Measurements from ENCODE around the gene VSX2. TPM values are rescaled to one million over a fixed set of nuclear protein-coding genes. Genes with fewer than 3 reads are reported as not detected.

Gene VSX2
- total RNA-seq, 1 donor from 2014 or later, result not detected

GRCh38 chr14:74198441-74199234 is 40.6 kb upstream of the VSX2 start:
- H3K4me1 Mint-ChIP-seq (ENCODE audit: low read depth), result peaks cover 7% of the 10 kb centered on the region
- no peak for TF ChIP-seq CTCF (IDR thresholded peaks at IDR 0.05; ENCODE audit: unreplicated experiment)
- H3K27ac Mint-ChIP-seq, result no peak overlapping the region
- H3K9me3 Mint-ChIP-seq (ENCODE audit: low read depth), result no peaks in the 10 kb centered on the region
- H3K36me3 Mint-ChIP-seq (ENCODE audit: insufficient read depth), result peaks cover 7% of the 10 kb centered on the region
- H3K27me3 Mint-ChIP-seq, result no peaks in the 10 kb centered on the region
- DNase-seq (ENCODE audit: low spot score, unreplicated experiment), result no peak
- no peak overlapping the region for H3K4me3 Mint-ChIP-seq (ENCODE audit: low read depth)

- no peak for TF ChIP-seq CTCF (IDR thresholded peaks at IDR 0.05; ENCODE audit: unreplicated experiment)
- Mint-ChIP-seq H3K4me1 (ENCODE audit: low read depth) (no peaks in the 10 kb centered on the region), H3K27ac (no peak overlapping the region), H3K4me3 (ENCODE audit: low read depth) (no peak overlapping the region), H3K36me3 (ENCODE audit: insufficient read depth) (peaks cover 7% of the 10 kb centered on the region), H3K9me3 (ENCODE audit: low read depth) (no peaks in the 10 kb centered on the region), H3K27me3 (no peaks in the 10 kb centered on the region)
- DNase-seq (ENCODE audit: low spot score, unreplicated experiment), result no peak
Observed at GRCh38 chr14:74202113-74202512, 37.1 kb upstream of the VSX2 start.

- no peak overlapping the region for H3K4me3 Mint-ChIP-seq (ENCODE audit: low read depth)
- no peak overlapping the region for H3K27ac Mint-ChIP-seq
- TF ChIP-seq CTCF (IDR thresholded peaks at IDR 0.05; ENCODE audit: unreplicated experiment), result no peak
Observed at GRCh38 chr14:74203639-74204038, 35.6 kb upstream of the VSX2 start.

GRCh38 chr14:74204491-74204890 is 34.8 kb upstream of the VSX2 start:
- no peak overlapping the region for H3K27ac Mint-ChIP-seq
- H3K27me3 Mint-ChIP-seq, result peaks cover 5% of the 10 kb centered on the region
- no peaks in the 10 kb centered on the region for H3K9me3 Mint-ChIP-seq (ENCODE audit: low read depth)
- H3K4me1 Mint-ChIP-seq (ENCODE audit: low read depth), result peaks cover 7% of the 10 kb centered on the region
- H3K36me3 Mint-ChIP-seq (ENCODE audit: insufficient read depth), result peaks cover 6% of the 10 kb centered on the region
- no peak for DNase-seq (ENCODE audit: low spot score, unreplicated experiment)
- no peak for TF ChIP-seq CTCF (IDR thresholded peaks at IDR 0.05; ENCODE audit: unreplicated experiment)
- no peak overlapping the region for H3K4me3 Mint-ChIP-seq (ENCODE audit: low read depth)

More at GRCh38 chr14:74203639-74204038, 35.6 kb upstream of the VSX2 start:
- Mint-ChIP-seq H3K9me3 (ENCODE audit: low read depth) (no peaks in the 10 kb centered on the region), H3K36me3 (ENCODE audit: insufficient read depth) (peaks cover 7% of the 10 kb centered on the region), H3K4me1 (ENCODE audit: low read depth) (peaks cover 3% of the 10 kb centered on the region), H3K27me3 (peaks cover 2% of the 10 kb centered on the region)
- DNase-seq (ENCODE audit: low spot score, unreplicated experiment), result no peak

GRCh38 chr14:74205882-74206281 is 33.4 kb upstream of the VSX2 start:
- H3K4me3 Mint-ChIP-seq (ENCODE audit: low read depth), result no peak overlapping the region
- no peak overlapping the region for H3K27ac Mint-ChIP-seq
- peaks cover 3% of the 10 kb centered on the region for H3K36me3 Mint-ChIP-seq (ENCODE audit: insufficient read depth)
- peaks cover 7% of the 10 kb centered on the region for H3K4me1 Mint-ChIP-seq (ENCODE audit: low read depth)
- peaks cover 5% of the 10 kb centered on the region for H3K27me3 Mint-ChIP-seq
- H3K9me3 Mint-ChIP-seq (ENCODE audit: low read depth), result no peaks in the 10 kb centered on the region
- DNase-seq (ENCODE audit: low spot score, unreplicated experiment), result no peak
- no peak for TF ChIP-seq CTCF (IDR thresholded peaks at IDR 0.05; ENCODE audit: unreplicated experiment)

Data from progenitor cell of endocrine pancreas (in vitro differentiated cells).